Epidermal melanocyte (primary cell): ENCODE data around the gene CEP89.
"Not testable (repeated sequence)": the region's sequence is repeated elsewhere in the genome, so short reads cannot be mapped to it uniquely, and the experiment has no call there.

Experiments
- DNase-seq: peaks from one replicate; pipeline ENCODE4 v3.0.0; 2011; ENCODE audit warnings: low spot score; ENCODE audit not compliant: insufficient read length

CEP89 gene

GRCh38 chr19:32966750-32967149 is 5.0 kb downstream of the CEP89 start:
- DNase-seq = no peak

DNA sequence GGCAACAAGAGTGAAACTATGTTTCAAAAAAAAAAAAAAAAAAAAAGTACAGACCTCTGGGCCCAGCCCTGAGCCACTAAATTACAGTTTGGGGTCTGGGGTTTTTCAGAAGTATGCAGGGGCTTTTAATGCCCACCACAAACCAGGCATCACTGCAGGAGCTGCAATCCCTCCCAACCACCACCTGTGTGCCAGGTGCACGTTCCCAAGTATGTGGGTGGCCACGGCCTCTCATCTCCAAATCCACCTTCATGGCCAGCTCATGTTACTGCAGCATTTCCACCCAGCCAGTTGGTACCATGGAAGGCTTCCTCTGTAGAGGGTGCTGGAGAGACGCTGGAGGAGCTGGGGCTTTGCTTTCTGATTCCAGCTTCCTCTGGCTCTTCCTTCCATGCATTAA is 26.5 kb downstream of the CEP89 start:
- DNase-seq = no peak

DNA sequence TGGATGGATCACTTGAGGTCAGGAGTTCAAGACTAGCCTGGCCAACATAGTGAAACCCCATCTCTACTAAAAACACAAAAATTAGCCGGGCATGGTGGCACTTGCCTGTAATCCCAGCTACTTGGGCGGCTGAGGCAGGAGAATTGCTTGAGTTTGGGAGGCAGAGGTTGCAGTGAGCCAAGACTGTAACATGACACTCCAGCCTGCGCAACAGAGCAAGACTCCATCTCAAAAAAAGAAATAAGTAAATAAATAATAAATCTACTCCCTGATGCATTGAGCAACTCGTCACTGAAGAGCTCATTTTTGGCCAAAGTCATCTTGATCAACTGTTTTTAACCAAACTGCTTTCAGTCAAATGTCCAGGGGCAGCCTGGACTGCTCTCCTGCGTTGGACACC is 30.5 kb downstream of the CEP89 start:
- not testable (repeated sequence) for DNase-seq

- DNase-seq = no peak
Measured at GRCh38 chr19:32936065-32936464, 35.7 kb downstream of the CEP89 start.

DNA sequence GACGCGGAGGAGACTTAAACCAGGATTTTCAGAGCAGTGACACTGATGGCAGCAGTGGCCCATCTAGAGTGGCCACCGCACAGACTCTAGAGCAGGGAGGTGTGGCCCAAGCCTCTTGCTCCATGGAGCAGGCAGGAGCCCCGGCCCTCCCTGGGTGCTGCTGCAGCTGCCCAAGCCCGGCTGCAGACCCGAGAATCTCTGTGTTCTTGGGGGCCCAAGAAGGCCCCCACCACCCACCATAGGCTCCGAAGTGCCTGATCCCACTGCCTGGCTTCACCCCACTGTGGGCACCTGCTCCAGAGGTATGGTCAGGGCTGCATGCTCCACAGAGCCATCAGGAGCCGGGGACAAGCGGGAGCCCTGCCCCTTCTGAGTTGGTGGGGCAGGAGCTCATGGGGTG is 36.1 kb downstream of the CEP89 start:
- DNase-seq = no peak

DNA sequence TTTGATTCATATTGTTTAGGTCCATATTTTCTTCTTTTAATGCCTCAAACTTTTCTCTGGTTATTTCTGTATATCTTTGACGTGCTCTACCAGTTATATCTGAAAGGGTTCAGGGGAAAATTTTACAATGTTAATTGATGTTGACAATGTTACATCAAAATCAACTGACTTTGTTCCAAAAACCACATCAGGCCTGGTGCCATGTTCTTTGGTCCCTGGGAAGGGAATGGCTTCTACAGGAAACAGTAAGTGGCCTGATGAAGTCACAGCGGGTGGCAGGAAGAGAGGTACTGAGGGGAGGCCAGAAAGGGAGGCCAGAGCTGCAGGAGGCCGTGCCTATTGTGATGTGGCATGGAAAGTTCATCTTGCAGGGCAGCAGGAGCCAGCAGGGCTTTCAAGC is 38.2 kb downstream of the CEP89 start:
- DNase-seq = no peak

DNA sequence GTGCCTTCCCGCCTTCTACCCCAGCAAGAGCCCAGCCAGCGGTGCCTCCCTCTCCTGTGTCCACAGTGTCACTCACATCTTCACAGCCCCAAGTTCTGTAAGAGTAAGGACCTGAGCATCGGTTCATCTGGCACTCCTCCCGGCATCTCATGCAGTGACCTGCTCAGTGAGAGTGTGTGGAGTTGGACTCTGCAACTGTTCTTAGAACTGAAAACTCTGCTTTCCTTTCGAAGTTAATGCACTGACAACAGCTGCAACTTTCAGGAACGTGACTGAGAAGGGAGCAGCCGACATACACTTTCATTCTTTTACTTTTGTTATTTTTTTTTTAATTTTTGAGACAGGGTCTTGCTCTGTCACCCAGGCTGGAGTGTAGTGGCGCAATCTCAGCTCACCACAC is 41.2 kb downstream of the CEP89 start:
- no peak for DNase-seq

GRCh38 chr19:32928806-32929205 is 43.0 kb downstream of the CEP89 start:
- no peak for DNase-seq

DNA sequence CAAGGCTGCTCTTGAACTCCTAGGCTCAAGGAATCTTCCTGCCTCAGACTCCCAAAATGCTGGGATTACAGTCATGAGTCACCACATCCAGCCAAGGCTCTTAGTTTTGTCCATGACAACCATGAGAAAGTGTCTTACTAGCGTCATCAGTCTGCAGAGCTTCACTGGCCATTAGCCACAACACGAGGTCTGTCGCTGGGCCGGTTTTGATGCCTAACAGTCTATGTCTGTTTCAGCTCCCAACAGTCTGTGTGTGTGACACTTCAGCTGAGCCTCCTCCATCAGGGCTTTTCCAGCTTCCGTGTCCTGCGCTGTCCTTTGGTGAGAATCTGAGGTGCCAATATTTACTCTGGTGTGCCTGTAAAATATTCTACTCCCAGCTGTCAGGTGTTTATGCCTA is 47.6 kb downstream of the CEP89 start:
- no peak for DNase-seq

DNA sequence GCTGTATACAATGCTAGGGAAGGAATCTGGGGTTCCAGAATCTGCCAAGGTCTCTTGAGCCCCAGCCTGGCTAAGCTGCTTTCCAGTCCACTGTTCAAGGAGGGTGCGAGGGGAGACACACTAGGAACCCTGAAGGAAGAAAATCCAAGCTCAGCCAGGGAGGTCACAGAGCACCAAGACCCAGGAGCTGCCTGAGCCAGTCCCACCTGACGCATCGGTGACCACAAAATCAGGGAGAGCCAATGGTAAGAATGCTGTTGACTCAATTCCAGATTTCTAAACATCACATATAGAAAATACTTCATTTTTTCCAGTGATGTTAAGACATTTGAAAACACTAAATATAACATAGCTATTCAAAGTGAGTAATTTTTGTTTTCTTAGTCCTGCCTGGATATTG is 50.1 kb downstream of the CEP89 start:
- no peak for DNase-seq

DNA sequence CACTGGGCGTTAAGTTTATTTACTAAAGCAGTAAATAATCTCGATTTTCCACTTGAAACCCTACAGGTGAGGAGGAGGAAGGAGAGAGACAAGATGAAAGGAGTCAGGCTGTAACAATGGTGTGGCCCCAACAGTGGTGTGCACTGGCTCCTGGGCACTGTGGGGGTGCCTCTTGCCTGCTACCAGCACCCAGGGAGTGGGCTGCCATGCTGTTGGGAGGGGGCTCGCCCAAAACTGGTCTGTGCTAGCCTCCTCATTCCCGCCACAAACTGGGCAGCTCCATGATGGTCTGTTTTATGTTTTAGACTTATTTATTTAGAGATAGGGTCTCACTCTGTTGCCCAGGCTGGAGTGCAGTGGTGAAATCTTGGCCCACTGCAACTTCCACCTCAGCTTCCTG is 52.4 kb downstream of the CEP89 start:
- DNase-seq = no peak

DNA sequence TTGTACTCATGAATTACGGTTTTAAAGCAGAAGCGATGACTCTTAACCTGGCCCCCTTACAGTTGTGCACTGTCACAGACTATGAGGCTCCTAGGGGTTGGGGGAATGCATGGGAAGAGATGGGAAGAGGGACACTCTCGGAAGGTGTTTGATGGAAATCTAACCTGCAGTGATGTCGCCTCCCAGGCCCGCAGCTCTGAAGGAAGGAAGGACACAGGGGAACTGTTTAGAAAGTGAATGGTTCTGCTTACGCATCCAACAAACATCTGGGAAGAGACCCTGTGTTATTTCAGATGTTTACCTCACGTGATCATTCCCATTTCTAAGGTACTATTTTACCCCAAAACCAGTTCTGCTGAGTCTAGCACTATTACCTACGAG is 54.2 kb downstream of the CEP89 start:
- DNase-seq = no peak

DNA sequence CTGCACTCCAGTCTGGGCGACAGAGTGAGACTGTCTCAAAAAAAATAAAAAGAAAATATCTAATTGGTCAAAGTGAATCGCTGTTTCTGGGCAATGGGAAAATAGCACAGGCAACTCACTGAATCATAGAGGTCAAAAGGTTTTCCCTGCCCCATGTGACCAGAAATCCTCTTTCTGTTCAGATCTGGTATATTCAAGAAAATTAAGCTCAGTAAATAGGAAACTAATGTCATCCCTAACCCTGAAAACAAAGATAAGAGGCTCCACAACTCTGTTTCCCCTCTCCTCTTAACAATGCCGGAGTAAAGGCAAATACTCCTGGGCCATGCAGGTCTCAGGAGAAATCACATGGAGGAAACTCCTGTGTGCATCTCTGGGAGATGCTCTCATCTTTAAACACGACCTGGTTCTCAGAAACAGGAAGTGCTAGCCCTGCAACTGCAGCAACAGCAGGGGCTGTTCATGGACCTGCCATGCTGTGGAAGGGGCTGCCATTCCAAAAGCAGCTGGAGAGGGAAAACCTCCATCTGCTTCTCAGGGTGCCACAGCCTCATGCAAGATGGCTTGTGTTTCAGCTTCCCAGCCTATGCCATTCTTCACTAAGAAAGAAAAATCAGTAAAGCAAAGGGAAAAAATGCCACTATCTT is 54.7 kb downstream of the CEP89 start:
- DNase-seq = no peak

GRCh38 chr19:32914879-32915660 is 56.7 kb downstream of the CEP89 start:
- no peak for DNase-seq

GRCh38 chr19:32911467-32911866 is 60.3 kb downstream of the CEP89 start:
- DNase-seq = no peak

DNA sequence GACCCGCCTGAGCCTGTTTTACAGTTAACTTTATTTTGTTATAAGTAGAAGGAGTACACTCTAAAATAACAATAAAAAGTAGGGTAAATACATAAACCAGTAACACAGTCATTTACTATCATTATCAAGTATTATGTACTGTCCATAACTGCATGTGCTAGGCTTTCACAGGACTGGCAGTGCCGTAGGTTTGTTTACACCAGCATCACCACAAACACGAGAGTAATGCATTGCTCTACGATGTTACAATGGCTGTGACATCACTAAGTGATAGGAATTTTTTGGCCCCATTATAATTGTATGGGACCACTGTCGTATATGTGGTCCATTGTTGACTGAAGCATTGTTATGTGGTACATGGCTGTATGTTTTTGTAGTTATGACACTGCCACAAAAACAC is 60.9 kb downstream of the CEP89 start:
- DNase-seq = no peak

- no peak for DNase-seq
Measured at GRCh38 chr19:32910094-32910493, 61.7 kb downstream of the CEP89 start.

DNA sequence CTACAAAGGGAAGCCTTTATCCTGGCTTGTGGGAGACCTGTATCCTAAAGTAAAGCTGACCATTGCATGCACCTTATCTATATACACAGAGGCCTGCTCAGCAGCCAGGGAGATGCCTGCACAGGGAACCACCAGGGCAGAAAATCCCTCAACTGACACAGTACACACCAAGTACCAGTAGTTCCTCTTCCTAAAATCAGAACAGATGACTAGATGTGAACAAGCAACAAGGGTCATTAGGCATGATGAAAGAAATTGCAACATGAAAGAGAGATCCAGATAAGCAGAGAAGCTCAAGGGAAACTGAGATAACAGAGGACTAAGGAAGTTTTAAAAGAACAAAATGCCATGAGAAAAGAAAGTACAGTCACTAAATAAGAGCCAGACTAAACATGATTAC is 62.5 kb downstream of the CEP89 start:
- no peak for DNase-seq

- DNase-seq = no peak
Measured at GRCh38 chr19:32908641-32909190, 63.0 kb downstream of the CEP89 start.

- no peak for DNase-seq
Measured at GRCh38 chr19:32902448-32902847, 69.3 kb downstream of the CEP89 start.

- DNase-seq = no peak
Measured at GRCh38 chr19:32901504-32902161, 70.1 kb downstream of the CEP89 start.

DNA sequence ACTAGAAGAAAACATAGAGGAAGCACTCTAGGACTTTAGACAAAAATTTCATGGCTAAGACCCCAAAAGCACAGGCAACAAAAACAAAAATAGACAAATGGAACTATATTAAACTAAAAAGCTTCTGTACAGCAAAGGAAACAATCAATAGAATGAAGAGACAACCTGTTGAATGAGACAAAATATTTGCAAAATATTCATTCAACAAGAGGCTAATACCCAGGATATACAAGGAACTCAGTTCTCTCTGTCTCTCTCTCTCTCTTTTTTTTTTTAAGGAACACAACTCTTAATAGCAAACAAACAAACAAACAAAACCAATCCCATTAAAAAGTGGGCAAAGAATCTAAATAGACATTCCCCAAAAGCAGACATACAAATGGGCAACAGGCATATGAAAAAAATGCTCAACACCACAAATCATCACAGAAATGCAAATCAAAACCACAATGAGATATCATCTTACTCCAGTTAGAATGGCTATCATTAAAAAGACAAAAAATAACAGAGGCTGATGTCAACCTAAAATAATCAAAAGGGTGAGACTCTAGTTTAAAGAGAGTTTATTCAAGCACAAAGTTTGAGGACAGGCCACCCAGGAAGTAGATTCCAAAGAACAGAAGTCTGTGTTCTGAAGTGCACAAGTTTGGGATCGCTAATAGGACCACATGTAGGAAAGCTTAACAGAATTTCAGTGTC is 75.1 kb downstream of the CEP89 start:
- no peak for DNase-seq
